GM19463 (cell line): Measurements from ENCODE around the gene CDKAL1.
A peak's percentile ranks its signal among the peaks of the same experiment; 100 is the strongest.

Source experiments
- ATAC-seq: cut with Tn5 transposase; IDR thresholded peaks from one replicate; pipeline ENCODE4 v1.9.1; 2021; ENCODE audit warnings: mild to moderate bottlenecking, moderate library complexity; ENCODE audit not compliant: unreplicated experiment

Gene CDKAL1

GRCh38 chr6:20909621-20910020, 375.4 kb downstream of the CDKAL1 start:
- no peak for ATAC-seq

- ATAC-seq: no peak
Observed at GRCh38 chr6:20911712-20912111, 377.5 kb downstream of the CDKAL1 start.

GRCh38 chr6:20915156-20915555, 380.9 kb downstream of the CDKAL1 start:
- no peak for ATAC-seq

GRCh38 chr6:20915626-20916025, 381.4 kb downstream of the CDKAL1 start:
- no peak for ATAC-seq

- ATAC-seq: no peak
Observed at GRCh38 chr6:20916086-20916485, 381.8 kb downstream of the CDKAL1 start.

GRCh38 chr6:20918868-20919267, 384.6 kb downstream of the CDKAL1 start:
- no peak for ATAC-seq

GRCh38 chr6:20919677-20920385, 385.6 kb downstream of the CDKAL1 start:
- peak; percentile 79 for ATAC-seq

- ATAC-seq: no peak
Observed at GRCh38 chr6:20921578-20921977, 387.3 kb downstream of the CDKAL1 start.

- no peak for ATAC-seq
Observed at GRCh38 chr6:20922743-20923142, 388.5 kb downstream of the CDKAL1 start.

GRCh38 chr6:20924094-20924493, 389.8 kb downstream of the CDKAL1 start:
- peak; percentile 34 for ATAC-seq

- no peak for ATAC-seq
Observed at GRCh38 chr6:20924911-20925543, 390.8 kb downstream of the CDKAL1 start.

- no peak for ATAC-seq
Observed at GRCh38 chr6:20927130-20927860, 393.0 kb downstream of the CDKAL1 start.

GRCh38 chr6:20929283-20929682, 395.0 kb downstream of the CDKAL1 start:
- ATAC-seq: no peak

GRCh38 chr6:20931093-20931492, 396.8 kb downstream of the CDKAL1 start:
- ATAC-seq: no peak

GRCh38 chr6:20931772-20932171, 397.5 kb downstream of the CDKAL1 start:
- no peak for ATAC-seq

GRCh38 chr6:20932284-20932683, 398.0 kb downstream of the CDKAL1 start:
- no peak for ATAC-seq

- ATAC-seq: no peak
Observed at GRCh38 chr6:20933057-20933788, 399.0 kb downstream of the CDKAL1 start.

- no peak for ATAC-seq
Observed at GRCh38 chr6:20936949-20937348, 402.7 kb downstream of the CDKAL1 start.

- ATAC-seq: no peak
Observed at GRCh38 chr6:20939161-20939775, 405.0 kb downstream of the CDKAL1 start.

- ATAC-seq: no peak
Observed at GRCh38 chr6:20943040-20943627, 408.9 kb downstream of the CDKAL1 start.
